Prostate gland (tissue), 2 donors: ENCODE measurements around the gene LAMA1.

Source experiments
- POLR2A ChIP-seq: fragments of 450-650 bp; IDR thresholded peaks from one replicate; pipeline ENCODE4 v1.6.1; 2016; ENCODE audit warnings: antibody characterized with exemption, mild to moderate bottlenecking
- POLR2AphosphoS5 ChIP-seq: sonication (generic); formaldehyde crosslinking; IDR thresholded peaks from one replicate; pipeline ENCODE4 v1.6.1; 2017; ENCODE audit warnings: antibody characterized with exemption
- TF ChIP-seq, protein P1 (sequence below), 4 experiments: fragments of 200-600 bp in 2 of 4; fragments of 450-650 bp in 2 of 4; sonication (generic) in 2 of 4; IDR thresholded peaks; 1 replicate in 3 of 4; 2 replicates in 1 of 4; pipeline ENCODE4 v1.5.1; 2016 to 2019; ENCODE audit warnings: antibody characterized with exemption in 4 of 4, mild to moderate bottlenecking in 2 of 4, moderate library complexity in 2 of 4

DNA sequence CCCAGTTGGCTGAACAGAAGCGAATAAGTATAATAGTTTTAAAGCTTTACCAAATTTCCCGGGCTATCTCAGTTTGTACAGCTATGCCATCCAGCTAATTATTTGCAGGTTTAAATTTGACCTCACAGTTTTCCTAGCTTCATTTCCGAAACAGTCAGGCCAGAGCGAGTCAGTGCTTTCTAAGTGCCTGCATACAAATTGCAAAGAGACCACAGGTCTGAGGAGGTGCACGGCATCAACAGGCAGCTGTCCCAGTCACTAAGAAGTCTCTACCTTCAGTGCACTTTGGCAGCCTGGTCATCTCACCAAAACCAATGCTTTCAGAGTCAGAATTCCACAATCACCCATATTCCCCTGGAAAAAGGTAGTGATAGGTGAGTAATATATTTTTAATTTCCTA, 51.9 kb downstream of the LAMA1 start:
- TF ChIP-seq POLR2AphosphoS5 (no peak), POLR2A (no peak)
- TF ChIP-seq, protein P1, sequence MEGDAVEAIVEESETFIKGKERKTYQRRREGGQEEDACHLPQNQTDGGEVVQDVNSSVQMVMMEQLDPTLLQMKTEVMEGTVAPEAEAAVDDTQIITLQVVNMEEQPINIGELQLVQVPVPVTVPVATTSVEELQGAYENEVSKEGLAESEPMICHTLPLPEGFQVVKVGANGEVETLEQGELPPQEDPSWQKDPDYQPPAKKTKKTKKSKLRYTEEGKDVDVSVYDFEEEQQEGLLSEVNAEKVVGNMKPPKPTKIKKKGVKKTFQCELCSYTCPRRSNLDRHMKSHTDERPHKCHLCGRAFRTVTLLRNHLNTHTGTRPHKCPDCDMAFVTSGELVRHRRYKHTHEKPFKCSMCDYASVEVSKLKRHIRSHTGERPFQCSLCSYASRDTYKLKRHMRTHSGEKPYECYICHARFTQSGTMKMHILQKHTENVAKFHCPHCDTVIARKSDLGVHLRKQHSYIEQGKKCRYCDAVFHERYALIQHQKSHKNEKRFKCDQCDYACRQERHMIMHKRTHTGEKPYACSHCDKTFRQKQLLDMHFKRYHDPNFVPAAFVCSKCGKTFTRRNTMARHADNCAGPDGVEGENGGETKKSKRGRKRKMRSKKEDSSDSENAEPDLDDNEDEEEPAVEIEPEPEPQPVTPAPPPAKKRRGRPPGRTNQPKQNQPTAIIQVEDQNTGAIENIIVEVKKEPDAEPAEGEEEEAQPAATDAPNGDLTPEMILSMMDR (IDR thresholded peaks at IDR 0.05), result no peak
